ENCODE results near the gene GPI. TPM values are rescaled to one million over a fixed set of nuclear protein-coding genes. Genes with fewer than 3 reads are reported as not detected.

Gene GPI
- total and polyA plus RNA-seq, 2 donors (not counting 1 experiment from before 2014, with no cell fraction given), result 112 to 173 TPM

- no peaks in the 10 kb centered on the region for H4K20me1 ChIP-seq (ENCODE audit: control insufficient read depth, extremely low read depth, insufficient read depth, low read length)
- H3K4me3 ChIP-seq (replicated peaks in 1 of 4; ENCODE audit: control extremely low read depth in 1 of 4, insufficient read depth in 1 of 4, low read depth in 3 of 4, low read length in 4 of 4), result no peak overlapping the region
- no peaks in the 10 kb centered on the region for H3K79me2 ChIP-seq (ENCODE audit: control insufficient read depth, insufficient read depth, low read length)
- no peak overlapping the region for H3K27ac ChIP-seq (ENCODE audit: insufficient read depth, low read length)
- H3K27me3 ChIP-seq (ENCODE audit: control insufficient read depth, insufficient read depth, low read length), result no peaks in the 10 kb centered on the region
- peaks cover 10% of the 10 kb centered on the region for H3K36me3 ChIP-seq (ENCODE audit: control insufficient read depth, insufficient read depth, low read length)
- H3K4me2 ChIP-seq (ENCODE audit: extremely low read depth, insufficient read depth, low read length), result no peak overlapping the region
- TF ChIP-seq CTCF (conservative IDR thresholded peaks at IDR 0.05 in 1 of 2, IDR thresholded peaks at IDR 0.05 in 1 of 2; ENCODE audit: low read depth in 1 of 2, low read length in 2 of 2) (no peak), EZH2 (IDR thresholded peaks at IDR 0.05; ENCODE audit: low read length, missing control alignments) (no peak)
- no peak overlapping the region for H2AFZ ChIP-seq (ENCODE audit: low read length)
- H3K4me1 ChIP-seq (ENCODE audit: control insufficient read depth, extremely low read depth, insufficient read depth, low read length), result peaks cover 9% of the 10 kb centered on the region
- no peak for DNase-seq (ENCODE audit: low read depth in 2 of 2)
- no peak overlapping the region for H3K9ac ChIP-seq (ENCODE audit: insufficient read depth, low read length)
- no peaks in the 10 kb centered on the region for H3K9me3 ChIP-seq (ENCODE audit: control insufficient read depth, insufficient read depth, low read depth, low read length)
Observed at GRCh38 chr19:34355201-34355600, 9.8 kb upstream of the GPI start.

- no peak for DNase-seq (ENCODE audit: low read depth in 2 of 2)
- Histone ChIP-seq H3K4me3 (replicated peaks in 1 of 4; ENCODE audit: control extremely low read depth in 1 of 4, insufficient read depth in 1 of 4, low read depth in 3 of 4, low read length in 4 of 4) (no peak overlapping the region), H3K9me3 (ENCODE audit: control insufficient read depth, insufficient read depth, low read depth, low read length) (no peaks in the 10 kb centered on the region), H3K36me3 (ENCODE audit: control insufficient read depth, insufficient read depth, low read length) (peaks cover 6% of the 10 kb centered on the region), H3K27me3 (ENCODE audit: control insufficient read depth, insufficient read depth, low read length) (no peaks in the 10 kb centered on the region), H3K4me1 (ENCODE audit: control insufficient read depth, extremely low read depth, insufficient read depth, low read length) (peaks cover 9% of the 10 kb centered on the region), H3K9ac (ENCODE audit: insufficient read depth, low read length) (no peak overlapping the region), H3K27ac (ENCODE audit: insufficient read depth, low read length) (no peak overlapping the region), H3K79me2 (ENCODE audit: control insufficient read depth, insufficient read depth, low read length) (no peaks in the 10 kb centered on the region), H4K20me1 (ENCODE audit: control insufficient read depth, extremely low read depth, insufficient read depth, low read length) (no peaks in the 10 kb centered on the region), H2AFZ (ENCODE audit: low read length) (no peak overlapping the region), H3K4me2 (ENCODE audit: extremely low read depth, insufficient read depth, low read length) (no peak overlapping the region)
- TF ChIP-seq CTCF (conservative IDR thresholded peaks at IDR 0.05 in 1 of 2, IDR thresholded peaks at IDR 0.05 in 1 of 2; ENCODE audit: low read depth in 1 of 2, low read length in 2 of 2) (no peak), EZH2 (IDR thresholded peaks at IDR 0.05; ENCODE audit: low read length, missing control alignments) (no peak)
Observed at GRCh38 chr19:34356875-34357274, 8.1 kb upstream of the GPI start.

GRCh38 chr19:34357431-34357830 is 7.6 kb upstream of the GPI start:
- peaks cover 9% of the 10 kb centered on the region for H3K4me1 ChIP-seq (ENCODE audit: control insufficient read depth, extremely low read depth, insufficient read depth, low read length)
- H3K79me2 ChIP-seq (ENCODE audit: control insufficient read depth, insufficient read depth, low read length), result no peaks in the 10 kb centered on the region
- no peak overlapping the region for H3K9ac ChIP-seq (ENCODE audit: insufficient read depth, low read length)
- H3K4me2 ChIP-seq (ENCODE audit: extremely low read depth, insufficient read depth, low read length), result no peak overlapping the region
- H3K36me3 ChIP-seq (ENCODE audit: control insufficient read depth, insufficient read depth, low read length), result peaks cover 6% of the 10 kb centered on the region
- H3K4me3 ChIP-seq (replicated peaks in 1 of 4; ENCODE audit: control extremely low read depth in 1 of 4, insufficient read depth in 1 of 4, low read depth in 3 of 4, low read length in 4 of 4), result no peak overlapping the region
- no peak overlapping the region for H2AFZ ChIP-seq (ENCODE audit: low read length)
- no peaks in the 10 kb centered on the region for H4K20me1 ChIP-seq (ENCODE audit: control insufficient read depth, extremely low read depth, insufficient read depth, low read length)
- no peaks in the 10 kb centered on the region for H3K9me3 ChIP-seq (ENCODE audit: control insufficient read depth, insufficient read depth, low read depth, low read length)
- H3K27ac ChIP-seq (ENCODE audit: insufficient read depth, low read length), result no peak overlapping the region
- H3K27me3 ChIP-seq (ENCODE audit: control insufficient read depth, insufficient read depth, low read length), result no peaks in the 10 kb centered on the region
- TF ChIP-seq CTCF (conservative IDR thresholded peaks at IDR 0.05 in 1 of 2, IDR thresholded peaks at IDR 0.05 in 1 of 2; ENCODE audit: low read depth in 1 of 2, low read length in 2 of 2) (no peak), EZH2 (IDR thresholded peaks at IDR 0.05; ENCODE audit: low read length, missing control alignments) (no peak)
- no peak for DNase-seq (ENCODE audit: low read depth in 2 of 2)

All from fibroblast of lung (primary cell).